HepG2 (cell line): ENCODE measurements around the gene PANK1. TPM values are rescaled to one million over a fixed set of nuclear protein-coding genes. Genes with fewer than 3 reads are reported as not detected.

Experiments used
- MIXL1 ChIP-seq: IDR thresholded peaks from 2 replicates; pipeline ENCODE4 v1.6.1; 2016
- PHF21A ChIP-seq: sonication (generic); formaldehyde crosslinking; IDR thresholded peaks from 2 replicates; pipeline ENCODE4 v1.5.0; 2020; ENCODE audit warnings: mild to moderate bottlenecking, missing genetic modification reagents
- SIX1 ChIP-seq: sonication (generic); formaldehyde crosslinking; IDR thresholded peaks from 2 replicates; pipeline ENCODE4 v1.4.0; 2020; ENCODE audit warnings: missing genetic modification reagents, borderline replicate concordance
- ZNF235 ChIP-seq: sonication (generic); formaldehyde crosslinking; IDR thresholded peaks from 2 replicates; pipeline ENCODE4 v1.8.1; 2023; ENCODE audit warnings: mild to moderate bottlenecking, missing genetic modification reagents, borderline replicate concordance
- ZNF264 ChIP-seq: sonication (generic); formaldehyde crosslinking; IDR thresholded peaks from 2 replicates; pipeline ENCODE4 v1.4.0; 2020; ENCODE audit warnings: missing genetic modification reagents
- polyA plus RNA-seq, 8 experiments: library from polyadenylated mRNA; depleted of rRNA in 3 of 8; stranded (reverse) in 7 of 8; unstranded in 1 of 8; fragments of >200 nt; fragmentation: Illumina TruSeq in 4 of 8; extraction: Trizol in 4 of 8; gene quantifications; 2 replicates each; pipeline versions ENCODE4 v1.2.1 to v1.2.3, GENCODE V29; 2011 to 2016; ENCODE audit warnings: low read depth in 4 of 8, missing spikeins in 1 of 8, mixed read lengths in 1 of 8; ENCODE audit not compliant: insufficient read depth in 1 of 8
- total RNA-seq, 5 experiments: library from RNA; depleted of rRNA; stranded (reverse); fragments of >200 nt; fragmentation: Illumina TruSeq; extraction: Trizol; gene quantifications; 2 replicates each; pipeline ENCODE4 v1.2.3, GENCODE V29; 2016; ENCODE audit warnings: low read depth in 1 of 5
- TF ChIP-seq, protein P1 (sequence below): sonication (generic); formaldehyde crosslinking; IDR thresholded peaks from 2 replicates; pipeline ENCODE4 v1.4.0; 2020; ENCODE audit warnings: mild to moderate bottlenecking, missing genetic modification reagents
- TF ChIP-seq, protein P2 (sequence below), 2 experiments: sonication (generic) in 1 of 2; formaldehyde crosslinking in 1 of 2; IDR thresholded peaks; 2 replicates each; pipeline versions ENCODE4 v1.4.0 to v1.6.1; 2016 to 2020; ENCODE audit warnings: borderline replicate concordance in 1 of 2, low read depth in 1 of 2, mild to moderate bottlenecking in 1 of 2, missing genetic modification reagents in 1 of 2

Gene PANK1
- total and polyA plus RNA-seq, 2 of the 13 experiments (the other 11 are each of a cell fraction or from before 2014, with no cell fraction given) = 18.2 to 33.3 TPM

DNA sequence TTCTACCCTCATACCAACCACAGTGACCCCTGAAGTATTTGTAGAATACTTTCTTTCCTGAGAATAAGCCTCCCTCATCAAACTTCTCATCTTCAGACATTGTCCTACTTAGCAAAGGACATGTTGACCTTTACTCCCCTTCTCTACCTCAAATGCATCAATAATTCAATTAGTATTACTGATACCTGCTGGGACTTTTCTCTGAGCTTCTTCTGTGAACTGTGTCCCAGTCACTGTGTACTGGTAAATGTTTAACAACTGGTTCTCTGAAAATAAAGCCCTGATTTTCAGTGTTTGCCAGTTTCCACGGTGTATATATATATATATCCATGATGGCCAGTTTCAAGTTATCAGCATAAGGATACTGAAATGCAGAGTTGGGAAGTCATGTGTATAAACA lies 12.2 kb downstream of the PANK1 start (continued):
- peak; percentile 41; the same call in 1 of the 2 replicates for TF ChIP-seq PHF21A (CRISPR knock-in tag)
- TF ChIP-seq ZNF264 = no peak
- TF ChIP-seq, protein P1, sequence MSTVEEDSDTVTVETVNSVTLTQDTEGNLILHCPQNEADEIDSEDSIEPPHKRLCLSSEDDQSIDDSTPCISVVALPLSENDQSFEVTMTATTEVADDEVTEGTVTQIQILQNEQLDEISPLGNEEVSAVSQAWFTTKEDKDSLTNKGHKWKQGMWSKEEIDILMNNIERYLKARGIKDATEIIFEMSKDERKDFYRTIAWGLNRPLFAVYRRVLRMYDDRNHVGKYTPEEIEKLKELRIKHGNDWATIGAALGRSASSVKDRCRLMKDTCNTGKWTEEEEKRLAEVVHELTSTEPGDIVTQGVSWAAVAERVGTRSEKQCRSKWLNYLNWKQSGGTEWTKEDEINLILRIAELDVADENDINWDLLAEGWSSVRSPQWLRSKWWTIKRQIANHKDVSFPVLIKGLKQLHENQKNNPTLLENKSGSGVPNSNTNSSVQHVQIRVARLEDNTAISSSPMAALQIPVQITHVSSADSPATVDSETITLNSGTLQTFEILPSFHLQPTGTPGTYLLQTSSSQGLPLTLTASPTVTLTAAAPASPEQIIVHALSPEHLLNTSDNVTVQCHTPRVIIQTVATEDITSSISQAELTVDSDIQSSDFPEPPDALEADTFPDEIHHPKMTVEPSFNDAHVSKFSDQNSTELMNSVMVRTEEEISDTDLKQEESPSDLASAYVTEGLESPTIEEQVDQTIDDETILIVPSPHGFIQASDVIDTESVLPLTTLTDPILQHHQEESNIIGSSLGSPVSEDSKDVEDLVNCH (CRISPR knock-in tag) = no peak
- TF ChIP-seq, protein P2, sequence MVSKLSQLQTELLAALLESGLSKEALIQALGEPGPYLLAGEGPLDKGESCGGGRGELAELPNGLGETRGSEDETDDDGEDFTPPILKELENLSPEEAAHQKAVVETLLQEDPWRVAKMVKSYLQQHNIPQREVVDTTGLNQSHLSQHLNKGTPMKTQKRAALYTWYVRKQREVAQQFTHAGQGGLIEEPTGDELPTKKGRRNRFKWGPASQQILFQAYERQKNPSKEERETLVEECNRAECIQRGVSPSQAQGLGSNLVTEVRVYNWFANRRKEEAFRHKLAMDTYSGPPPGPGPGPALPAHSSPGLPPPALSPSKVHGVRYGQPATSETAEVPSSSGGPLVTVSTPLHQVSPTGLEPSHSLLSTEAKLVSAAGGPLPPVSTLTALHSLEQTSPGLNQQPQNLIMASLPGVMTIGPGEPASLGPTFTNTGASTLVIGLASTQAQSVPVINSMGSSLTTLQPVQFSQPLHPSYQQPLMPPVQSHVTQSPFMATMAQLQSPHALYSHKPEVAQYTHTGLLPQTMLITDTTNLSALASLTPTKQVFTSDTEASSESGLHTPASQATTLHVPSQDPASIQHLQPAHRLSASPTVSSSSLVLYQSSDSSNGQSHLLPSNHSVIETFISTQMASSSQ (IDR thresholded peaks at IDR 0.05; ENCODE audit: low read depth) = peak; percentile 74
- TF ChIP-seq, protein P2 (CRISPR knock-in tag; IDR thresholded peaks at IDR 0.05; ENCODE audit: borderline replicate concordance) = no peak
- TF ChIP-seq SIX1 = no peak
- no peak for TF ChIP-seq ZNF235 (CRISPR knock-in tag)
- peak; percentile 57; the same call in 1 of the 2 replicates for TF ChIP-seq MIXL1 (CRISPR knock-in tag)
